Stomach (tissue), 4 donors: Measurements from ENCODE around the gene PIGBOS1.

Source experiments
- EP300 ChIP-seq: sonication (generic); formaldehyde crosslinking; IDR thresholded peaks from one replicate; pipeline ENCODE4 v1.6.1; 2017; ENCODE audit warnings: antibody characterized with exemption
- POLR2A ChIP-seq, 4 donors: fragments of 450-650 bp; IDR thresholded peaks; one replicate each; pipeline ENCODE4 v1.6.1; 2016; ENCODE audit warnings: antibody characterized with exemption in 4 of 4, control low read depth in 2 of 4, mild to moderate bottlenecking in 1 of 4, moderate library complexity in 1 of 4
- POLR2AphosphoS5 ChIP-seq, 3 donors: sonication (generic); formaldehyde crosslinking; IDR thresholded peaks; one replicate each; pipeline ENCODE4 v1.6.1; 2016; ENCODE audit warnings: antibody characterized with exemption in 3 of 3
- TF ChIP-seq, protein P1 (sequence below), 7 experiments: fragments of 450-650 bp in 4 of 7; fragments of 200-600 bp in 3 of 7; sonication (generic) in 3 of 7; IDR thresholded peaks; one replicate each; pipeline ENCODE4 v1.5.1; 2016 to 2019; ENCODE audit warnings: antibody characterized with exemption in 7 of 7, control low read depth in 2 of 7, mild to moderate bottlenecking in 1 of 7

DNA sequence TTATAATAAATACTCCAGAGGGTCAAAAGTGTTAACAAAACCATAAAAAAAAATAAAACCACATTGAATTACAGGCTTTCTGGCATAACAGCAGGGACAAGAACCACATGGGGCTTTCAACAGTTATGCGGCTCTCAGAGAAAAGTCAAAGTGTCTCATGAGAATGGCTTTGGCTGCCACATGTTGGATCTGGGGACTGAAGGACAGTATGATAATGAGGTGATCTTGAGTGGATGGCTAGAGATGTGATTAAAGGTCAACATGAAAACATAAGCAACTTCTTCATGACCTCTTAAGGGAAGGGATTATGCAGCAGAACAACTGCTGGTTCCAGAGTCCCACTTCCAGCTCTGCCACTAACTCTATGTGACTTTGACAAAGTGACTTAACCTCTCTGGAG, 34.5 kb downstream of the PIGBOS1 start:
- TF ChIP-seq, protein P1, sequence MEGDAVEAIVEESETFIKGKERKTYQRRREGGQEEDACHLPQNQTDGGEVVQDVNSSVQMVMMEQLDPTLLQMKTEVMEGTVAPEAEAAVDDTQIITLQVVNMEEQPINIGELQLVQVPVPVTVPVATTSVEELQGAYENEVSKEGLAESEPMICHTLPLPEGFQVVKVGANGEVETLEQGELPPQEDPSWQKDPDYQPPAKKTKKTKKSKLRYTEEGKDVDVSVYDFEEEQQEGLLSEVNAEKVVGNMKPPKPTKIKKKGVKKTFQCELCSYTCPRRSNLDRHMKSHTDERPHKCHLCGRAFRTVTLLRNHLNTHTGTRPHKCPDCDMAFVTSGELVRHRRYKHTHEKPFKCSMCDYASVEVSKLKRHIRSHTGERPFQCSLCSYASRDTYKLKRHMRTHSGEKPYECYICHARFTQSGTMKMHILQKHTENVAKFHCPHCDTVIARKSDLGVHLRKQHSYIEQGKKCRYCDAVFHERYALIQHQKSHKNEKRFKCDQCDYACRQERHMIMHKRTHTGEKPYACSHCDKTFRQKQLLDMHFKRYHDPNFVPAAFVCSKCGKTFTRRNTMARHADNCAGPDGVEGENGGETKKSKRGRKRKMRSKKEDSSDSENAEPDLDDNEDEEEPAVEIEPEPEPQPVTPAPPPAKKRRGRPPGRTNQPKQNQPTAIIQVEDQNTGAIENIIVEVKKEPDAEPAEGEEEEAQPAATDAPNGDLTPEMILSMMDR (IDR thresholded peaks at IDR 0.05): no peak
- TF ChIP-seq POLR2AphosphoS5 (IDR thresholded peaks at IDR 0.05) (no peak), POLR2A (IDR thresholded peaks at IDR 0.05) (no peak), EP300 (no peak)
